A549 (cell line): ENCODE measurements around the gene ANKS6. TPM values are rescaled to one million over a fixed set of nuclear protein-coding genes. Genes with fewer than 3 reads are reported as not detected.

ENCODE experiments used
- ATAC-seq, 2 experiments: fragments of 200-7000 bp in 1 of 2; fragments of >200 bp in 1 of 2; cut with Nextera tagmentation in 1 of 2; cut with Tn5 transposase in 1 of 2; 3 replicates each; pipeline versions ENCODE4 v1.8.0 to v1.9.1; 2018 to 2020; ENCODE audit warnings: mild to moderate bottlenecking in 1 of 2, moderate library complexity in 1 of 2
- CTCF ChIA-PET: fragments of 300-600 bp; sonication (Branson Sonifier 250); formaldehyde crosslinking; extraction: SDS; loops from one replicate; lab custom pipeline; 2021; ENCODE audit warnings: antibody characterized with exemption, inconsistent platforms; lab: Yijun Ruan, JAX
- POLR2A ChIA-PET: fragments of 350-600 bp; formaldehyde crosslinking; extraction: SDS; loops from one replicate; lab custom pipeline; 2021; ENCODE audit warnings: antibody characterized with exemption, inconsistent platforms; lab: Yijun Ruan, JAX
- DNase-seq, 2 experiments: peaks; one replicate each; pipeline versions ENCODE4 v3.0.0 to v3.0.0-alpha.2; 2011 to 2016; ENCODE audit warnings: low read depth in 1 of 2, low spot score in 1 of 2
- FAIRE-seq: peaks from 2 replicates; lab custom pipeline; 2011; peaks lifted over from hg19 to GRCh38; lab: Jason Lieb, UNC
- H3K27ac ChIP-seq, 2 experiments: fragments of >200 bp; sonication (Bioruptor Twin); formaldehyde crosslinking; 3 replicates each; pipeline ENCODE4 v1.5.1; 2016 to 2017
- H3K4me1 ChIP-seq: fragments of >200 bp; sonication (Bioruptor Twin); formaldehyde crosslinking; 3 replicates; pipeline ENCODE4 v1.6.1; 2016
- H3K4me2 ChIP-seq: fragments of >200 bp; sonication (Bioruptor Twin); formaldehyde crosslinking; 3 replicates; pipeline ENCODE4 v1.6.1; 2016
- H3K4me3 ChIP-seq: fragments of >200 bp; sonication (Bioruptor Twin); formaldehyde crosslinking; 3 replicates; pipeline ENCODE4 v1.5.1; 2016
- H3K9me3 ChIP-seq: fragments of >200 bp; sonication (Bioruptor Twin); formaldehyde crosslinking; 3 replicates; pipeline ENCODE4 v1.6.1; 2016
- ATOH8 ChIP-seq: fragments of 250-450 bp; sonication (Bioruptor Pico); IDR thresholded peaks from 2 replicates; pipeline ENCODE4 v1.5.0; 2020; ENCODE audit warnings: low read depth, mild to moderate bottlenecking, moderate library complexity
- BCL3 ChIP-seq: fragments of >200 bp; sonication (Bioruptor Twin); formaldehyde crosslinking; IDR thresholded peaks from 3 replicates; pipeline ENCODE4 v1.6.1; 2016
- BHLHE40 ChIP-seq: IDR thresholded peaks from 2 replicates; pipeline ENCODE4 v1.6.1; 2012; ENCODE audit warnings: low read depth, low read length, inconsistent platforms
- CBX2 ChIP-seq: fragments of 200-600 bp; sonication (generic); IDR thresholded peaks from 2 replicates; pipeline ENCODE4 v1.6.1; 2016; ENCODE audit warnings: low read depth, mild to moderate bottlenecking, borderline replicate concordance
- EP300 ChIP-seq, 2 experiments: fragments of >200 bp; sonication (Bioruptor Twin); formaldehyde crosslinking; IDR thresholded peaks; 2 replicates in 1 of 2; 3 replicates in 1 of 2; pipeline ENCODE4 v1.6.1; 2016 to 2017
- FOSB ChIP-seq: fragments of 250-450 bp; sonication (Bioruptor Pico); IDR thresholded peaks from 2 replicates; pipeline ENCODE4 v1.5.0; 2020; ENCODE audit warnings: mild to moderate bottlenecking, moderate library complexity
- FOXS1 ChIP-seq: fragments of 250-450 bp; sonication (Bioruptor Pico); IDR thresholded peaks from 2 replicates; pipeline ENCODE4 v1.5.0; 2020; ENCODE audit warnings: mild to moderate bottlenecking, moderate library complexity
- HMGXB4 ChIP-seq: fragments of 250-450 bp; sonication (Bioruptor Pico); IDR thresholded peaks from 2 replicates; pipeline ENCODE4 v1.5.0; 2021; ENCODE audit warnings: mild to moderate bottlenecking, moderate library complexity, borderline replicate concordance
- HOXB13 ChIP-seq: fragments of 250-450 bp; sonication (Bioruptor Pico); IDR thresholded peaks from 2 replicates; pipeline ENCODE4 v1.5.0; 2020; ENCODE audit warnings: low read depth, mild to moderate bottlenecking, moderate library complexity
- HOXB5 ChIP-seq: fragments of 250-450 bp; sonication (Bioruptor Pico); IDR thresholded peaks from 2 replicates; pipeline ENCODE4 v1.5.0; 2020; ENCODE audit warnings: mild to moderate bottlenecking, moderate library complexity
- JUNB ChIP-seq: fragments of >200 bp; sonication (Bioruptor Twin); formaldehyde crosslinking; IDR thresholded peaks from 2 replicates; pipeline ENCODE4 v1.6.1; 2016
- MAFK ChIP-seq: fragments of 450-650 bp; IDR thresholded peaks from 2 replicates; pipeline ENCODE4 v1.6.1; 2014; ENCODE audit not compliant: partially characterized antibody
- MAZ ChIP-seq: fragments of 150-350 bp; IDR thresholded peaks from 2 replicates; pipeline ENCODE4 v1.6.1; 2014; ENCODE audit warnings: antibody characterized with exemption, low read depth, low read length, borderline replicate concordance
- NPAS2 ChIP-seq: fragments of 250-450 bp; sonication (Bioruptor Pico); IDR thresholded peaks from 2 replicates; pipeline ENCODE4 v1.8.0; 2022; ENCODE audit warnings: mild to moderate bottlenecking, moderate library complexity, borderline replicate concordance
- POLR2A ChIP-seq: IDR thresholded peaks from 2 replicates; pipeline ENCODE4 v1.6.1; 2012; ENCODE audit warnings: mild to moderate bottlenecking, low read length
- RCOR1 ChIP-seq: fragments of 150-350 bp; IDR thresholded peaks from 2 replicates; pipeline ENCODE4 v1.6.1; 2014; ENCODE audit warnings: antibody characterized with exemption, low read length, low read depth
- ZC3H11A ChIP-seq: fragments of 450-650 bp; IDR thresholded peaks from 2 replicates; pipeline ENCODE4 v1.6.1; 2014; ENCODE audit warnings: antibody characterized with exemption, mild to moderate bottlenecking
- ZFP36 ChIP-seq: fragments of 450-650 bp; IDR thresholded peaks from 2 replicates; pipeline ENCODE4 v1.6.1; 2014; ENCODE audit warnings: borderline replicate concordance; ENCODE audit not compliant: partially characterized antibody
- ZNF302 ChIP-seq: fragments of 250-450 bp; sonication (Bioruptor Pico); IDR thresholded peaks from 2 replicates; pipeline ENCODE4 v1.9.0; 2021; ENCODE audit warnings: inconsistent platforms, mild to moderate bottlenecking, moderate library complexity
- WGBS: methylation state at CpG from one replicate; pipeline ENCODE4 v1.1.6; 2017; ENCODE audit errors: missing lambda C conversion rate; 5-methylcytosine and 5-hydroxymethylcytosine counted together
- polyA plus RNA-seq, 4 experiments: library from polyadenylated mRNA; depleted of rRNA in 3 of 4; stranded (reverse); fragments of >200 nt; fragmentation: RNase III in 1 of 4; extraction: RNeasy Plus Mini Kit Qiagen cat#74134 plus additional on column Dnase treatment in 1 of 4; gene quantifications; 2 replicates in 3 of 4; 3 replicates in 1 of 4; pipeline ENCODE4 v1.2.3, GENCODE V29; 2011 to 2017
- TF ChIP-seq, protein P1 (sequence below): fragments of 200-600 bp; sonication (generic); IDR thresholded peaks from 2 replicates; pipeline ENCODE4 v1.6.1; 2016; ENCODE audit warnings: antibody characterized with exemption, mild to moderate bottlenecking, moderate library complexity

ANKS6 gene
- polyA plus RNA-seq, 2 of the 4 experiments (the other 2 are of a cell fraction) = 14.7 to 15.2 TPM

DNA sequence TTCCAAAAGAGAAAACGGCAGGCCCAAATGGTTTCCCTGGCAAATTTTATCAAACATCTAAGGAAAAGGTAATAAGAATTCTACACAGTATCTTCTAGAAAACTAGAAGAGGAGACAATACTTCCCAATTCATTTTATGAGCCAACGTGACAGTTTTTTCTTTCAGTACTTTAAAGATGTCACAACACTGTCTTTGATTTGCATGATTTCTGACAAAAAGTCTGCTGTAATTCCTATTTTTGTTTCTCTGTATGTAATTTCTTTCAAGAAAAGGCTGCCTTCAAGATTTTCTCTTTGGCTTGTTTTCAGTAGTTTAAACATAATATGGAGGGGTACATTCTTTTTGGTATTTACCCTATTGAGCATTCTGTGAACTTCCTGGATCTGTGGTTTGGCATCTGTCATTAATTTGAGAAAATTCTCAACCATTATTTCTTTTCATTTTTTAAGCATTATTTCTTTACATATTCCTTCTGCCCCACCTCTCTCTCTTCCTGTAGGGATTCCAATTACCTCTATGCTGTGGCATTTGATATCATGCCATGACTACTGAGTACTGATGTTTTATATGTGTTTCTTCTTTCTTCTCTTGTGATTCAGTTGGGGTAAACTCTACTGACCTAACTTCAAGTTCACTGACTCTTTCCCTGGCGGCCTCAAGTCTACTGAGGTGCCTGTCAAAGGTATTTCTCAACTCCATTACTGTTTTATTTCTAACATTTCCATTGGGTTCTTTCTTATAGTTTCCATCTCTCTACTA is 32.2 kb downstream of the ANKS6 start:
- POLR2A ChIA-PET = no interaction called here
- CTCF ChIA-PET = interaction anchor here (3.6 kb wide), 1 partner anchor 11 kb away, joined by 24 read pairs; no protein-coding TSS in a partner anchor
- no peak overlapping the region for H3K4me3 ChIP-seq
- 95% methylated on average over 3 of the region's 3 CpGs for WGBS
- H3K27ac ChIP-seq = no peak overlapping the region
- FAIRE-seq (no peak), ATAC-seq (no peak), DNase-seq (no peak)
- H3K4me1 ChIP-seq = no peaks in the 10 kb centered on the region
- H3K4me2 ChIP-seq = no peak overlapping the region
- H3K9me3 ChIP-seq = 0 out of 3 replicates have a peak, but pooled peaks cover 2% of the 10 kb centered on the region
- TF ChIP-seq HOXB13 (CRISPR knock-in tag) (no peak), BHLHE40 (no peak), NPAS2 (no peak), ZFP36 (no peak), FOSB (no peak), MAFK (no peak), BCL3 (no peak), ZNF302 (CRISPR knock-in tag) (no peak), ATOH8 (CRISPR knock-in tag) (no peak), HOXB5 (CRISPR knock-in tag) (no peak)
- TF ChIP-seq, protein P1, sequence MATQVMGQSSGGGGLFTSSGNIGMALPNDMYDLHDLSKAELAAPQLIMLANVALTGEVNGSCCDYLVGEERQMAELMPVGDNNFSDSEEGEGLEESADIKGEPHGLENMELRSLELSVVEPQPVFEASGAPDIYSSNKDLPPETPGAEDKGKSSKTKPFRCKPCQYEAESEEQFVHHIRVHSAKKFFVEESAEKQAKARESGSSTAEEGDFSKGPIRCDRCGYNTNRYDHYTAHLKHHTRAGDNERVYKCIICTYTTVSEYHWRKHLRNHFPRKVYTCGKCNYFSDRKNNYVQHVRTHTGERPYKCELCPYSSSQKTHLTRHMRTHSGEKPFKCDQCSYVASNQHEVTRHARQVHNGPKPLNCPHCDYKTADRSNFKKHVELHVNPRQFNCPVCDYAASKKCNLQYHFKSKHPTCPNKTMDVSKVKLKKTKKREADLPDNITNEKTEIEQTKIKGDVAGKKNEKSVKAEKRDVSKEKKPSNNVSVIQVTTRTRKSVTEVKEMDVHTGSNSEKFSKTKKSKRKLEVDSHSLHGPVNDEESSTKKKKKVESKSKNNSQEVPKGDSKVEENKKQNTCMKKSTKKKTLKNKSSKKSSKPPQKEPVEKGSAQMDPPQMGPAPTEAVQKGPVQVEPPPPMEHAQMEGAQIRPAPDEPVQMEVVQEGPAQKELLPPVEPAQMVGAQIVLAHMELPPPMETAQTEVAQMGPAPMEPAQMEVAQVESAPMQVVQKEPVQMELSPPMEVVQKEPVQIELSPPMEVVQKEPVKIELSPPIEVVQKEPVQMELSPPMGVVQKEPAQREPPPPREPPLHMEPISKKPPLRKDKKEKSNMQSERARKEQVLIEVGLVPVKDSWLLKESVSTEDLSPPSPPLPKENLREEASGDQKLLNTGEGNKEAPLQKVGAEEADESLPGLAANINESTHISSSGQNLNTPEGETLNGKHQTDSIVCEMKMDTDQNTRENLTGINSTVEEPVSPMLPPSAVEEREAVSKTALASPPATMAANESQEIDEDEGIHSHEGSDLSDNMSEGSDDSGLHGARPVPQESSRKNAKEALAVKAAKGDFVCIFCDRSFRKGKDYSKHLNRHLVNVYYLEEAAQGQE = no peak

DNA sequence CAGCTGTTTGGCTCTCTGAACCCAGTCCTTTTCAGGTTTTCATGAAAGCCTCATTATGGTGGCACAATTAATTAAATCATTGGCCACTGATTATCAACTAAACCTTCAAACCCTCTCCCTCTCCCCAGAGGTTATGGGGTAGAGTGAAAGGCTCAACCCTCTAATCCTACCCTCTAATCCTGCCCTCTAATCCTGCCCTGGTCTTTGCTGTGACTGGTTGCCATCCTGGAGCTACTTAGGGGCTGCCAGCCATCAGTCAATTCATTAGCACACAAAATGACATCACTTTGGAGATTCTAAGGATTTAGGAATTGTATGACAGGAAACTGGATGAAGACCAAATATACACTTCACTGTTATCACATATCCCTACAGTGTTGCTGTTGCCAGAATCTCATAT is 36.1 kb downstream of the ANKS6 start:
- POLR2A ChIA-PET = no interaction called here
- TF ChIP-seq FOXS1 (CRISPR knock-in tag) (no peak), ZC3H11A (no peak), MAZ (no peak), JUNB (no peak), POLR2A (no peak), BHLHE40 (no peak)
- no peak for FAIRE-seq
- Histone ChIP-seq H3K4me1 (no peaks in the 10 kb centered on the region), H3K4me2 (no peak overlapping the region), H3K9me3 (peaks cover 15% of the 10 kb centered on the region; the same call in 2 of the 3 replicates), H3K27ac (no peak overlapping the region), H3K4me3 (no peak overlapping the region)
- no peak for ATAC-seq
- no peak for DNase-seq
- CTCF ChIA-PET = interaction anchor here (5.5 kb wide), 1 partner anchor 15 kb away, joined by 34 read pairs; no protein-coding TSS in a partner anchor

- H3K9me3 ChIP-seq = peaks cover 15% of the 10 kb centered on the region; the same call in 2 of the 3 replicates
- no peak for DNase-seq
- no peak for ATAC-seq
- ChIA-PET POLR2A (no interaction called here), CTCF (interaction anchor here (0.7 to 5.5 kb wide), 7 partner anchors 12 to 451 kb away, joined by 3 to 34 read pairs (median 4); no protein-coding TSS in a partner anchor)
- no peaks in the 10 kb centered on the region for H3K4me1 ChIP-seq
- H3K27ac ChIP-seq = no peak overlapping the region
- H3K4me3 ChIP-seq = no peak overlapping the region
- no peak overlapping the region for H3K4me2 ChIP-seq
- no peak for FAIRE-seq
- WGBS = 83% methylated on average over 6 of the region's 6 CpGs
- no peak for TF ChIP-seq HMGXB4 (CRISPR knock-in tag)
- no peak for TF ChIP-seq POLR2A
- TF ChIP-seq EP300 (IDR thresholded peaks at IDR 0.05) = no peak
- no peak for TF ChIP-seq ZFP36
- no peak for TF ChIP-seq CBX2
- TF ChIP-seq JUNB = no peak
- no peak for TF ChIP-seq ATOH8 (CRISPR knock-in tag)
- TF ChIP-seq BCL3 = no peak
- TF ChIP-seq RCOR1 = no peak
- TF ChIP-seq FOSB = no peak
Observed at GRCh38 chr9:98755006-98755618, 41.2 kb downstream of the ANKS6 start.
